Ascending aorta (tissue), 2 donors: ENCODE results near the gene FGG. TPM values are rescaled to one million over a fixed set of nuclear protein-coding genes. Genes with fewer than 3 reads are reported as not detected.

Experiments used
- DNase-seq, 2 donors: peaks; one replicate each; pipeline ENCODE4 v3.0.0-alpha.2; 2019; ENCODE audit warnings: low spot score in 2 of 2
- H3K27ac ChIP-seq, 2 donors: fragments of 200-600 bp; sonication (generic); one replicate each; pipeline ENCODE4 v1.5.1; 2016 to 2017; ENCODE audit warnings: mild to moderate bottlenecking in 1 of 2
- H3K27me3 ChIP-seq: fragments of 200-600 bp; sonication (generic); one replicate; pipeline ENCODE4 v1.5.1; 2017
- H3K36me3 ChIP-seq, 2 donors: fragments of 200-600 bp; sonication (generic); one replicate each; pipeline ENCODE4 v1.5.1; 2016
- H3K4me1 ChIP-seq, 2 donors: fragments of 200-600 bp; sonication (generic); one replicate each; pipeline ENCODE4 v1.5.1; 2016 to 2017; ENCODE audit warnings: mild to moderate bottlenecking in 1 of 2
- H3K4me3 ChIP-seq, 2 donors: fragments of 200-600 bp; sonication (generic); one replicate each; pipeline ENCODE4 v1.5.1; 2016 to 2017; ENCODE audit warnings: mild to moderate bottlenecking in 1 of 2
- H3K9me3 ChIP-seq, 2 donors: fragments of 200-600 bp; sonication (generic); one replicate each; pipeline ENCODE4 v1.5.1; 2016
- CTCF ChIP-seq, 3 experiments: fragments of 200-600 bp in 2 of 3; fragments of 450-650 bp in 1 of 3; sonication (generic) in 2 of 3; IDR thresholded peaks; one replicate each; pipeline ENCODE4 v1.5.1; 2016 to 2019; ENCODE audit warnings: antibody characterized with exemption in 3 of 3, mild to moderate bottlenecking in 1 of 3, moderate library complexity in 1 of 3
- intact Hi-C: fragments of 100-400 bp; cut with DNase I; formaldehyde crosslinking; loops from one replicate; pipeline ENCODE4 v1.15.1; 2023
- total RNA-seq: library from RNA; depleted of rRNA; stranded (reverse); fragments of >200 nt; gene quantifications from one replicate; pipeline ENCODE4 v1.1.0, GENCODE V29; 2016

The FGG gene
- total RNA-seq, 1 donor from 2014 or later: 40.3 TPM

GRCh38 chr4:154566639-154567204 lies 45.7 kb downstream of the FGG start:
- TF ChIP-seq CTCF (IDR thresholded peaks at IDR 0.05): no peak
- DNase-seq: no peak
- intact Hi-C loops: no loop called here
- Histone ChIP-seq H3K4me1 (no peaks in the 10 kb centered on the region), H3K4me3 (no peak overlapping the region), H3K27ac (no peak overlapping the region), H3K27me3 (no peaks in the 10 kb centered on the region), H3K9me3 (no peaks in the 10 kb centered on the region), H3K36me3 (no peaks in the 10 kb centered on the region)

- Histone ChIP-seq H3K4me3 (no peak overlapping the region), H3K9me3 (no peaks in the 10 kb centered on the region), H3K4me1 (no peaks in the 10 kb centered on the region), H3K27ac (no peak overlapping the region), H3K36me3 (no peaks in the 10 kb centered on the region), H3K27me3 (no peaks in the 10 kb centered on the region)
- no peak for DNase-seq
- intact Hi-C loops: no loop called here
- TF ChIP-seq CTCF (IDR thresholded peaks at IDR 0.05): no peak
Measured at GRCh38 chr4:154565704-154566103, 46.8 kb downstream of the FGG start.

GRCh38 chr4:154564311-154564710 lies 48.1 kb downstream of the FGG start:
- DNase-seq: no peak
- no peaks in the 10 kb centered on the region for H3K9me3 ChIP-seq
- H3K4me3 ChIP-seq: no peak overlapping the region
- no peak overlapping the region for H3K27ac ChIP-seq
- no peaks in the 10 kb centered on the region for H3K4me1 ChIP-seq
- no peaks in the 10 kb centered on the region for H3K27me3 ChIP-seq
- no peaks in the 10 kb centered on the region for H3K36me3 ChIP-seq
- intact Hi-C loops: no loop called here
- TF ChIP-seq CTCF (IDR thresholded peaks at IDR 0.05): no peak

GRCh38 chr4:154562697-154563254 lies 49.7 kb downstream of the FGG start, which contains the start of gene FGB:
Gene FGB (plus strand): TSS chr4:154563011. CDS start chr4:154563019, 8 bp downstream.
- TF ChIP-seq CTCF (IDR thresholded peaks at IDR 0.05): no peak
- Histone ChIP-seq H3K27me3 (no peaks in the 10 kb centered on the region), H3K27ac (no peak within 1 kb of the TSS), H3K4me3 (no peak within 1 kb of the TSS), H3K36me3 (no peaks in the 10 kb centered on the region), H3K4me1 (no peaks in the 10 kb centered on the region), H3K9me3 (no peaks in the 10 kb centered on the region)
- intact Hi-C loops: no loop called here
- DNase-seq: no peak

- Histone ChIP-seq H3K36me3 (no peaks in the 10 kb centered on the region), H3K4me1 (no peaks in the 10 kb centered on the region), H3K9me3 (no peaks in the 10 kb centered on the region), H3K4me3 (no peak overlapping the region), H3K27me3 (no peaks in the 10 kb centered on the region), H3K27ac (no peak overlapping the region)
- no peak for DNase-seq
- TF ChIP-seq CTCF (IDR thresholded peaks at IDR 0.05): no peak
- intact Hi-C loops: no loop called here
Measured at GRCh38 chr4:154560824-154561231, 51.6 kb downstream of the FGG start.
